Measurements from ENCODE around the gene PCDHGA6. TPM values are rescaled to one million over a fixed set of nuclear protein-coding genes. Genes with fewer than 3 reads are reported as not detected.
"Not testable (repeated sequence)": the region's sequence is repeated elsewhere in the genome, so short reads cannot be mapped to it uniquely, and the experiment has no call there.

The PCDHGA6 gene
- polyA plus RNA-seq, 1 donor from 2014 or later: 0.09 TPM

DNA sequence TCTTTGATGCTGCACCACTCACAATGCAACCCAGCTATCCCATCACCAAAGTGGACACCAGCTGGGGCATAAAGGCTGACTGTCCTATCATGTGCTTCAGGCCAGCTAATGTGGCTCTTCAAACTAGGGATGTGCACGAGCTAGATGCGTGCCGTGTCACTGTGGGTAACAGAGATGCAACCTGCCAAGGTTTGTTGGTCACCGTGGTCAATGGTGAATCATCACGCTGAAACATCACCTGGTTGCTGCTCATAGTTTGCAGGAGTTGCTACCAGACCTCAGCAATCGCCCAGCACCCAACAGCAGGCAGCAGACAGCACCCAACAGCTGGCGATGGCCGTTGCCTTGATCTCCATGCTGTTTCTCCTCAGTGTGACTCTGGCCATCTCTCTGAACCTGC lies 45.5 kb upstream of the PCDHGA6 start:
- Histone ChIP-seq H3K27me3 (ENCODE audit: insufficient read depth, low read depth, low read length) (no peaks in the 10 kb centered on the region), H3K4me2 (ENCODE audit: low read length) (no peak overlapping the region), H3K27ac (ENCODE audit: low read length) (no peak overlapping the region), H3K4me3 (ENCODE audit: low read length) (no peak overlapping the region), H3K9me2 (ENCODE audit: insufficient read depth, low read length) (no peaks in the 10 kb centered on the region), H3F3A (ENCODE audit: insufficient read depth, low read length, poor library complexity, severe bottlenecking) (no peaks in the 10 kb centered on the region), H4K20me1 (ENCODE audit: insufficient read depth) (no peaks in the 10 kb centered on the region), H3K9me3 (ENCODE audit: low read length) (peaks cover 7% of the 10 kb centered on the region), H3K79me2 (replicated peaks; ENCODE audit: insufficient read depth, low read length) (no peaks in the 10 kb centered on the region), H3K36me3 (ENCODE audit: insufficient read depth, low read length) (no peaks in the 10 kb centered on the region), H2AFZ (ENCODE audit: low read depth, low read length) (no peak overlapping the region), H3K9ac (ENCODE audit: low read length) (no peak overlapping the region)
- no peak for TF ChIP-seq EZH2 (IDR thresholded peaks at IDR 0.05; ENCODE audit: borderline replicate concordance, insufficient read depth, low read length, poor library complexity, severe bottlenecking)
- no peak for TF ChIP-seq TAF1 (IDR thresholded peaks at IDR 0.05; ENCODE audit: low read depth)
- no peak for TF ChIP-seq EP300 (conservative IDR thresholded peaks at IDR 0.05; ENCODE audit: poor library complexity, severe bottlenecking)
- TF ChIP-seq, protein P1, sequence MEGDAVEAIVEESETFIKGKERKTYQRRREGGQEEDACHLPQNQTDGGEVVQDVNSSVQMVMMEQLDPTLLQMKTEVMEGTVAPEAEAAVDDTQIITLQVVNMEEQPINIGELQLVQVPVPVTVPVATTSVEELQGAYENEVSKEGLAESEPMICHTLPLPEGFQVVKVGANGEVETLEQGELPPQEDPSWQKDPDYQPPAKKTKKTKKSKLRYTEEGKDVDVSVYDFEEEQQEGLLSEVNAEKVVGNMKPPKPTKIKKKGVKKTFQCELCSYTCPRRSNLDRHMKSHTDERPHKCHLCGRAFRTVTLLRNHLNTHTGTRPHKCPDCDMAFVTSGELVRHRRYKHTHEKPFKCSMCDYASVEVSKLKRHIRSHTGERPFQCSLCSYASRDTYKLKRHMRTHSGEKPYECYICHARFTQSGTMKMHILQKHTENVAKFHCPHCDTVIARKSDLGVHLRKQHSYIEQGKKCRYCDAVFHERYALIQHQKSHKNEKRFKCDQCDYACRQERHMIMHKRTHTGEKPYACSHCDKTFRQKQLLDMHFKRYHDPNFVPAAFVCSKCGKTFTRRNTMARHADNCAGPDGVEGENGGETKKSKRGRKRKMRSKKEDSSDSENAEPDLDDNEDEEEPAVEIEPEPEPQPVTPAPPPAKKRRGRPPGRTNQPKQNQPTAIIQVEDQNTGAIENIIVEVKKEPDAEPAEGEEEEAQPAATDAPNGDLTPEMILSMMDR (IDR thresholded peaks at IDR 0.05; ENCODE audit: poor library complexity, severe bottlenecking): no peak
- no peak for TF ChIP-seq POLR2AphosphoS5 (IDR thresholded peaks at IDR 0.05)
- TF ChIP-seq MXI1 (conservative IDR thresholded peaks at IDR 0.05; ENCODE audit: poor library complexity, severe bottlenecking): no peak
- TF ChIP-seq SMC3 (conservative IDR thresholded peaks at IDR 0.05; ENCODE audit: poor library complexity): no peak
- TF ChIP-seq RAD21 (conservative IDR thresholded peaks at IDR 0.05): no peak
- TF ChIP-seq, protein P2, sequence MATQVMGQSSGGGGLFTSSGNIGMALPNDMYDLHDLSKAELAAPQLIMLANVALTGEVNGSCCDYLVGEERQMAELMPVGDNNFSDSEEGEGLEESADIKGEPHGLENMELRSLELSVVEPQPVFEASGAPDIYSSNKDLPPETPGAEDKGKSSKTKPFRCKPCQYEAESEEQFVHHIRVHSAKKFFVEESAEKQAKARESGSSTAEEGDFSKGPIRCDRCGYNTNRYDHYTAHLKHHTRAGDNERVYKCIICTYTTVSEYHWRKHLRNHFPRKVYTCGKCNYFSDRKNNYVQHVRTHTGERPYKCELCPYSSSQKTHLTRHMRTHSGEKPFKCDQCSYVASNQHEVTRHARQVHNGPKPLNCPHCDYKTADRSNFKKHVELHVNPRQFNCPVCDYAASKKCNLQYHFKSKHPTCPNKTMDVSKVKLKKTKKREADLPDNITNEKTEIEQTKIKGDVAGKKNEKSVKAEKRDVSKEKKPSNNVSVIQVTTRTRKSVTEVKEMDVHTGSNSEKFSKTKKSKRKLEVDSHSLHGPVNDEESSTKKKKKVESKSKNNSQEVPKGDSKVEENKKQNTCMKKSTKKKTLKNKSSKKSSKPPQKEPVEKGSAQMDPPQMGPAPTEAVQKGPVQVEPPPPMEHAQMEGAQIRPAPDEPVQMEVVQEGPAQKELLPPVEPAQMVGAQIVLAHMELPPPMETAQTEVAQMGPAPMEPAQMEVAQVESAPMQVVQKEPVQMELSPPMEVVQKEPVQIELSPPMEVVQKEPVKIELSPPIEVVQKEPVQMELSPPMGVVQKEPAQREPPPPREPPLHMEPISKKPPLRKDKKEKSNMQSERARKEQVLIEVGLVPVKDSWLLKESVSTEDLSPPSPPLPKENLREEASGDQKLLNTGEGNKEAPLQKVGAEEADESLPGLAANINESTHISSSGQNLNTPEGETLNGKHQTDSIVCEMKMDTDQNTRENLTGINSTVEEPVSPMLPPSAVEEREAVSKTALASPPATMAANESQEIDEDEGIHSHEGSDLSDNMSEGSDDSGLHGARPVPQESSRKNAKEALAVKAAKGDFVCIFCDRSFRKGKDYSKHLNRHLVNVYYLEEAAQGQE (IDR thresholded peaks at IDR 0.05; ENCODE audit: borderline replicate concordance): no peak

DNA sequence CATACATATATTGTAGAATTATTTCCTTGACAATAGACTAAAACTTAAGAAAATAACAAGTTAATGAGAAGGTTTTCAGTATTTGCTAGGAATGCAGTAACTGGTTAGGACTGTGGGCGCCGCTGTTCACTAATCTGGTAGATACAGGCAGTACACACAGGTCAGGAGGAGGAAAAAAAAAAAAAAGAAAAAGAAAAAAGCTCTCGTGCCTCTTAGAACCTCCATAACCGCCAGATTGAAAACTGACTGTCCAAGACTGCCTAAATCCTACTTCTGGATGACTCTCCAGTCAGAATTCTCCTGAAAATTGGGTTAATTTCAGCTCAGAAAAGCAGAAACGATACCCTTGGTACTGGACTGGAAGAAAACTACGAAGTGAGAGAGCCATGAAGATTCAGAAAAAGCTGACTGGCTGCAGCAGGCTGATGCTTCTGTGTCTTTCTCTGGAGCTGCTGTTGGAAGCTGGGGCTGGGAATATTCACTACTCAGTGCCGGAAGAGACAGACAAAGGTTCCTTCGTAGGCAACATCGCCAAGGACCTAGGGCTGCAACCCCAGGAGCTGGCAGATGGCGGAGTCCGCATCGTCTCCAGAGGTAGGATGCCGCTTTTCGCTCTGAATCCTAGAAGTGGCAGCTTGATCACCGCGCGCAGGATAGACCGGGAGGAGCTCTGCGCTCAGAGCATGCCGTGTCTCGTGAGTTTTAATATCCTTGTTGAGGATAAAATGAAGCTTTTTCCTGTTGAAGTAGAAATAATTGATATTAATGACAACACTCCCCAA lies 43.2 kb upstream of the PCDHGA6 start, which contains the start of gene PCDHGA1:
TSS of gene PCDHGA1 (plus strand) at position 216 of the 782 bp plus-strand sequence.
- no peak within 1 kb of the TSS for H3K9ac ChIP-seq (ENCODE audit: low read length)
- no peaks in the 10 kb centered on the region for H3K79me2 ChIP-seq (replicated peaks; ENCODE audit: insufficient read depth, low read length)
- H2AFZ ChIP-seq (ENCODE audit: low read depth, low read length): no peak within 1 kb of the TSS
- H3K9me3 ChIP-seq (ENCODE audit: low read length): peaks cover 7% of the 10 kb centered on the region
- H3K4me3 ChIP-seq (ENCODE audit: low read length): no peak within 1 kb of the TSS
- no peaks in the 10 kb centered on the region for H4K20me1 ChIP-seq (ENCODE audit: insufficient read depth)
- no peaks in the 10 kb centered on the region for H3K27me3 ChIP-seq (ENCODE audit: insufficient read depth, low read depth, low read length)
- no peak within 1 kb of the TSS for H3K27ac ChIP-seq (ENCODE audit: low read length)
- TF ChIP-seq MXI1 (conservative IDR thresholded peaks at IDR 0.05; ENCODE audit: poor library complexity, severe bottlenecking) (no peak), TAF1 (IDR thresholded peaks at IDR 0.05; ENCODE audit: low read depth) (no peak), POLR2AphosphoS5 (IDR thresholded peaks at IDR 0.05) (no peak), SMC3 (conservative IDR thresholded peaks at IDR 0.05; ENCODE audit: poor library complexity) (no peak), EZH2 (IDR thresholded peaks at IDR 0.05; ENCODE audit: borderline replicate concordance, insufficient read depth, low read length, poor library complexity, severe bottlenecking) (no peak), EP300 (conservative IDR thresholded peaks at IDR 0.05; ENCODE audit: poor library complexity, severe bottlenecking) (no peak), RAD21 (conservative IDR thresholded peaks at IDR 0.05) (no peak)
- TF ChIP-seq, protein P1 (IDR thresholded peaks at IDR 0.05; ENCODE audit: poor library complexity, severe bottlenecking): no peak
- TF ChIP-seq, protein P2 (IDR thresholded peaks at IDR 0.05; ENCODE audit: borderline replicate concordance): no peak
- no peaks in the 10 kb centered on the region for H3F3A ChIP-seq (ENCODE audit: insufficient read depth, low read length, poor library complexity, severe bottlenecking)
- H3K4me2 ChIP-seq (ENCODE audit: low read length): no peak within 1 kb of the TSS
- no peaks in the 10 kb centered on the region for H3K36me3 ChIP-seq (ENCODE audit: insufficient read depth, low read length)
- no peaks in the 10 kb centered on the region for H3K9me2 ChIP-seq (ENCODE audit: insufficient read depth, low read length)

DNA sequence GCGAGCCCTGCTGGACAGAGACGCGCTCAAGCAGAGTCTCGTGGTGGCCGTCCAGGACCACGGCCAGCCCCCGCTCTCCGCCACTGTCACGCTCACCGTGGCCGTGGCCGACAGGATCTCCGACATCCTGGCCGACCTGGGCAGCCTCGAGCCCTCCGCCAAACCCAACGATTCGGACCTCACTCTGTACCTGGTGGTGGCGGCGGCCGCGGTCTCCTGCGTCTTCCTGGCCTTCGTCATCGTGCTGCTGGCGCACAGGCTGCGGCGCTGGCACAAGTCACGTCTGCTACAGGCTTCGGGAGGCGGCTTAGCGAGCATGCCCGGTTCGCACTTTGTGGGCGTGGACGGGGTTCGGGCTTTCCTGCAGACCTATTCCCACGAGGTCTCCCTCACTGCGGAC lies 41.1 kb upstream of the PCDHGA6 start:
- H3K9me3 ChIP-seq (ENCODE audit: low read length); H3K9me2 ChIP-seq (ENCODE audit: insufficient read depth, low read length); H3K79me2 ChIP-seq (replicated peaks; ENCODE audit: insufficient read depth, low read length); H4K20me1 ChIP-seq (ENCODE audit: insufficient read depth); H3K27me3 ChIP-seq (ENCODE audit: insufficient read depth, low read depth, low read length); H3F3A ChIP-seq (ENCODE audit: insufficient read depth, low read length, poor library complexity, severe bottlenecking); H3K36me3 ChIP-seq (ENCODE audit: insufficient read depth, low read length); H3K9ac ChIP-seq (ENCODE audit: low read length); H3K4me3 ChIP-seq (ENCODE audit: low read length); H3K27ac ChIP-seq (ENCODE audit: low read length); H3K4me2 ChIP-seq (ENCODE audit: low read length); H2AFZ ChIP-seq (ENCODE audit: low read depth, low read length): not testable (repeated sequence)
